K562 (cell line): ENCODE measurements around the gene ADAMTS7. TPM values are rescaled to one million over a fixed set of nuclear protein-coding genes. Genes with fewer than 3 reads are reported as not detected.

Source experiments
- GABPB2 ChIP-seq: fragments of 250-450 bp; sonication (Bioruptor Pico); conservative IDR thresholded peaks from 2 replicates; pipeline ENCODE4 v1.5.1; 2021; ENCODE audit warnings: mild to moderate bottlenecking
- HCFC1 ChIP-seq: IDR thresholded peaks from 2 replicates; pipeline ENCODE4 v1.6.1; 2012; ENCODE audit warnings: low read depth, low read length, improper control_type of control experiment
- HES1 ChIP-seq: fragments of 450-650 bp; IDR thresholded peaks from 2 replicates; pipeline ENCODE4 v1.6.1; 2016; ENCODE audit warnings: low read depth, mild to moderate bottlenecking, moderate library complexity
- HLTF ChIP-seq: fragments of 450-650 bp; IDR thresholded peaks from 2 replicates; pipeline ENCODE4 v1.6.1; 2016
- NCOA2 ChIP-seq, 2 experiments: fragments of 450-650 bp; IDR thresholded peaks; 2 replicates each; pipeline ENCODE4 v1.6.1; 2018; ENCODE audit warnings: mild to moderate bottlenecking in 2 of 2, moderate library complexity in 1 of 2; ENCODE audit not compliant: partially characterized antibody in 2 of 2
- NR0B1 ChIP-seq: fragments of 450-650 bp; IDR thresholded peaks from one replicate; pipeline ENCODE4 v1.6.1; 2018; ENCODE audit warnings: mild to moderate bottlenecking, moderate library complexity; ENCODE audit not compliant: partially characterized antibody
- NR1H2 ChIP-seq: sonication (generic); formaldehyde crosslinking; IDR thresholded peaks from 2 replicates; pipeline ENCODE4 v1.4.0; 2020; ENCODE audit warnings: mild to moderate bottlenecking, missing genetic modification reagents
- POLR3A ChIP-seq: IDR thresholded peaks from 2 replicates; pipeline ENCODE4 v1.6.1; 2011; ENCODE audit warnings: borderline replicate concordance, mild to moderate bottlenecking, moderate library complexity; ENCODE audit not compliant: insufficient read length, insufficient read depth; ENCODE audit errors: extremely low read depth
- PTBP1 ChIP-seq: fragments of 200-400 bp; formaldehyde crosslinking; IDR thresholded peaks from 2 replicates; pipeline ENCODE4 v1.6.1; 2017; ENCODE audit warnings: low read depth, low read length
- RUNX1 ChIP-seq: sonication (generic); IDR thresholded peaks from 2 replicates; pipeline ENCODE4 v1.6.1; 2016; ENCODE audit warnings: antibody characterized with exemption, low read depth
- ZBTB5 ChIP-seq: fragments of 450-650 bp; IDR thresholded peaks from 2 replicates; pipeline ENCODE4 v1.6.1; 2017; ENCODE audit warnings: antibody characterized with exemption
- ZFX ChIP-seq: sonication (generic); formaldehyde crosslinking; IDR thresholded peaks from 2 replicates; pipeline ENCODE4 v1.8.0; 2022; ENCODE audit warnings: mild to moderate bottlenecking, missing genetic modification reagents, moderate library complexity
- ZNF239 ChIP-seq: fragments of 250-450 bp; sonication (Bioruptor Pico); IDR thresholded peaks from 2 replicates; pipeline ENCODE4 v1.4.0; 2020; ENCODE audit warnings: mild to moderate bottlenecking
- ZNF407 ChIP-seq: fragments of 450-650 bp; IDR thresholded peaks from 2 replicates; pipeline ENCODE4 v1.6.1; 2016; ENCODE audit warnings: low read depth
- ZNF41 ChIP-seq: fragments of 250-450 bp; sonication (Bioruptor Pico); conservative IDR thresholded peaks from 2 replicates; pipeline ENCODE4 v1.4.0; 2020; ENCODE audit warnings: mild to moderate bottlenecking
- polyA plus RNA-seq, 8 experiments: library from polyadenylated mRNA; depleted of rRNA in 4 of 8; stranded (reverse) in 5 of 8; unstranded in 3 of 8; fragments of >200 nt; fragmentation: Nextera tagmentation in 2 of 8; fragmentation: Illumina TruSeq in 1 of 8; extraction: Ambion mirVana in 2 of 8; extraction: Trizol in 1 of 8; gene quantifications; 2 replicates each; pipeline versions ENCODE4 v1.2.1 to v1.2.3, GENCODE V29; 2011 to 2014; ENCODE audit warnings: inconsistent platforms in 1 of 8, missing spikeins in 1 of 8
- total RNA-seq, 7 experiments: library from RNA; depleted of rRNA in 6 of 7; stranded (reverse); fragments of >200 nt in 6 of 7; fragmentation: Illumina TruSeq in 2 of 7; extraction: Trizol in 2 of 7; gene quantifications; 2 replicates each; pipeline versions ENCODE4 v1.2.1 to v1.2.3, GENCODE V29; 2011 to 2021; ENCODE audit warnings: low replicate concordance in 1 of 7

Gene ADAMTS7
- total and polyA plus RNA-seq, 9 of the 15 experiments (the other 6 are each of a cell fraction or from before 2014, with no cell fraction given): 0.05 to 0.07 TPM; not detected in 7

- TF ChIP-seq NR0B1: no peak
- no peak for TF ChIP-seq ZNF239 (CRISPR knock-in tag)
- TF ChIP-seq ZNF41 (CRISPR knock-in tag): no peak
- no peak for TF ChIP-seq ZFX (CRISPR knock-in tag)
- no peak for TF ChIP-seq PTBP1
- TF ChIP-seq ZNF407: peak; percentile 70; the same call in 1 of the 2 replicates
- TF ChIP-seq ZBTB5: peak; percentile 74
- TF ChIP-seq GABPB2 (CRISPR knock-in tag): no peak
- no peak for TF ChIP-seq HES1
- TF ChIP-seq NCOA2 (IDR thresholded peaks at IDR 0.05; ENCODE audit: partially characterized antibody in 2 of 2): peak in 1 of 2 experiments; percentile 85
- TF ChIP-seq RUNX1: no peak
- TF ChIP-seq HLTF: no peak
- no peak for TF ChIP-seq NR1H2 (CRISPR knock-in tag)
- TF ChIP-seq POLR3A: peak; percentile 88
- TF ChIP-seq HCFC1: no peak
Measured at GRCh38 chr15:78859971-78860719, 48.9 kb upstream of the ADAMTS7 start (continued).
